Liver (tissue), 9 donors: ENCODE data around the gene ZNF544. TPM values are rescaled to one million over a fixed set of nuclear protein-coding genes. Genes with fewer than 3 reads are reported as not detected.

Source experiments
- DNase-seq: peaks from one replicate; pipeline ENCODE4 v3.0.0-alpha.2; 2017; ENCODE audit warnings: low spot score
- H3K27ac ChIP-seq, 2 donors: one replicate each; pipeline ENCODE4 v1.7.0; 2013; ENCODE audit warnings: inconsistent platforms in 2 of 2, low read length in 2 of 2, control low read depth in 1 of 2, low read depth in 1 of 2, mild to moderate bottlenecking in 1 of 2
- H3K27me3 ChIP-seq, 4 donors: one replicate each; pipeline versions ENCODE4 v1.6.1 to v1.7.0; 2013; ENCODE audit warnings: low read length in 3 of 4, inconsistent platforms in 1 of 4, mild to moderate bottlenecking in 1 of 4, moderate library complexity in 1 of 4; ENCODE audit not compliant: control insufficient read depth in 4 of 4, insufficient read depth in 4 of 4
- H3K36me3 ChIP-seq, 4 donors: one replicate each; pipeline versions ENCODE4 v1.6.1 to v1.7.0; 2013; ENCODE audit warnings: low read length in 3 of 4, mild to moderate bottlenecking in 3 of 4, low read depth in 1 of 4, moderate library complexity in 1 of 4; ENCODE audit not compliant: control insufficient read depth in 4 of 4, insufficient read depth in 3 of 4
- H3K4me1 ChIP-seq, 4 donors: one replicate each; pipeline versions ENCODE4 v1.6.1 to v1.7.0; 2013; ENCODE audit warnings: low read length in 3 of 4, mild to moderate bottlenecking in 3 of 4, moderate library complexity in 1 of 4; ENCODE audit not compliant: control insufficient read depth in 4 of 4, insufficient read depth in 4 of 4
- H3K4me3 ChIP-seq, 3 donors: one replicate each; pipeline versions ENCODE4 v1.6.1 to v1.7.0; 2013; ENCODE audit warnings: low read length in 3 of 3, control low read depth in 1 of 3, low read depth in 1 of 3, mild to moderate bottlenecking in 1 of 3
- H3K9ac ChIP-seq, 2 donors: one replicate each; pipeline ENCODE4 v1.7.0; 2013; ENCODE audit warnings: low read length in 2 of 2, mild to moderate bottlenecking in 2 of 2, moderate library complexity in 2 of 2, control low read depth in 1 of 2, low read depth in 1 of 2
- H3K9me3 ChIP-seq, 4 donors: one replicate each; pipeline versions ENCODE4 v1.6.1 to v1.7.0; 2013; ENCODE audit warnings: low read length in 3 of 4; ENCODE audit not compliant: control insufficient read depth in 4 of 4
- EGR1 ChIP-seq, 2 donors: IDR thresholded peaks; 2 replicates each; pipeline ENCODE4 v1.6.1; 2016 to 2018; ENCODE audit warnings: antibody characterized with exemption in 2 of 2, low read depth in 2 of 2
- FOXA1 ChIP-seq: IDR thresholded peaks from 2 replicates; pipeline ENCODE4 v1.6.1; 2016; ENCODE audit warnings: antibody characterized with exemption
- GABPA ChIP-seq, 2 donors: IDR thresholded peaks in 1 of 2; conservative IDR thresholded peaks in 1 of 2; 2 replicates each; pipeline ENCODE4 v1.6.1; 2016; ENCODE audit warnings: antibody characterized with exemption in 2 of 2, mild to moderate bottlenecking in 1 of 2, moderate library complexity in 1 of 2
- HNF4A ChIP-seq, 2 donors: conservative IDR thresholded peaks; 2 replicates each; pipeline ENCODE4 v1.6.1; 2016; ENCODE audit warnings: antibody characterized with exemption in 2 of 2, mild to moderate bottlenecking in 2 of 2
- JUND ChIP-seq, 2 donors: IDR thresholded peaks; 2 replicates each; pipeline ENCODE4 v1.6.1; 2016; ENCODE audit warnings: antibody characterized with exemption in 2 of 2
- NR2F2 ChIP-seq: IDR thresholded peaks from 2 replicates; pipeline ENCODE4 v1.6.1; 2016; ENCODE audit warnings: antibody characterized with exemption
- RAD21 ChIP-seq, 2 donors: IDR thresholded peaks; 2 replicates each; pipeline ENCODE4 v1.6.1; 2016; ENCODE audit warnings: antibody characterized with exemption in 2 of 2, mild to moderate bottlenecking in 2 of 2
- RXRA ChIP-seq, 2 donors: IDR thresholded peaks; 2 replicates each; pipeline ENCODE4 v1.6.1; 2017 to 2018; ENCODE audit warnings: antibody characterized with exemption in 2 of 2, mild to moderate bottlenecking in 1 of 2
- TAF1 ChIP-seq: conservative IDR thresholded peaks from 2 replicates; pipeline ENCODE4 v1.6.1; 2016; ENCODE audit warnings: antibody characterized with exemption, mild to moderate bottlenecking
- YY1 ChIP-seq: IDR thresholded peaks from 2 replicates; pipeline ENCODE4 v1.6.1; 2016; ENCODE audit warnings: antibody characterized with exemption, mild to moderate bottlenecking
- whole genome bisulfite sequencing: extraction: QIAGEN DNeasy Blood & Tissue Kit; methylation state at CpG from one replicate; pipeline ENCODE4 v1.1.7; 2013; 5-methylcytosine and 5-hydroxymethylcytosine counted together
- polyA plus RNA-seq, 2 donors: library from polyadenylated mRNA; stranded (reverse) in 1 of 2; unstranded in 1 of 2; fragments of 200-250 nt in 1 of 2; fragments of >200 nt in 1 of 2; fragmentation: Nextera tagmentation in 1 of 2; extraction: Ambion mirVana in 1 of 2; gene quantifications; one replicate each; pipeline versions ENCODE4 v1.2.1 to v1.2.3, GENCODE V29; 2013 to 2015
- total RNA-seq, 2 donors: library from RNA; depleted of rRNA; stranded (reverse); fragments of >200 nt; gene quantifications; one replicate each; pipeline ENCODE4 v1.2.3, GENCODE V29; 2014
- TF ChIP-seq, protein P1 (sequence below): fragments of 150-350 bp; IDR thresholded peaks from 2 replicates; pipeline ENCODE4 v1.5.1; 2017; ENCODE audit warnings: improper control_type of control experiment, low read depth, low read length; ENCODE audit not compliant: missing input control
- TF ChIP-seq, protein P2 (sequence below): IDR thresholded peaks from 2 replicates; pipeline ENCODE4 v1.6.1; 2016; ENCODE audit warnings: antibody characterized with exemption, mild to moderate bottlenecking
- TF ChIP-seq, protein P3 (sequence below): IDR thresholded peaks from 2 replicates; pipeline ENCODE4 v1.6.1; 2016; ENCODE audit warnings: antibody characterized with exemption
- donor health status: healthy.
- donor health status: healthy.
- donor health status: healthy.
- donor health status: healthy.
- donor health status: healthy.

ZNF544 gene
- total and polyA plus RNA-seq, 4 donors = 2.5 to 25.2 (median 11.3) TPM

DNA sequence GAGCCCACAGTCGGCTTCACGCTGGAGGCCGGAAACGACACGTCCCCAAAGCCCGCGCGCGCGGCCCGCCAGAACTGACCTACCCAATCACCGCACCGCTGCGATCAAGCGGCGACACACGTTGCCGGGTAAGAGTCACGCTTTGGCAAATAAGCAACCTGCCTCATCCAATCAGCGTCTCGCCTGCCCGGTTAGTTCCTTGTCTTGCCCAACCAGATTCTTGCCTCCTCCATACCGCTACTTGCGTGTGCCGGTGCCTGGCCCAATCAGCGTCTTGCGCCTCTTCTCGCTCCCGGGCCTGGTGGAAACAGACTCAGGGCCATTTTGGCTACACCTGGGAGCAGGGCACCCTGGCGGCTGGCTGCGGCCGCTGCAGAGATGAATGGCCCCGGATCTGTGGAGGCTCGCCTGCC, 11.6 kb upstream of the ZNF544 start:
- no peak for TF ChIP-seq FOXA1
- TF ChIP-seq, protein P1, sequence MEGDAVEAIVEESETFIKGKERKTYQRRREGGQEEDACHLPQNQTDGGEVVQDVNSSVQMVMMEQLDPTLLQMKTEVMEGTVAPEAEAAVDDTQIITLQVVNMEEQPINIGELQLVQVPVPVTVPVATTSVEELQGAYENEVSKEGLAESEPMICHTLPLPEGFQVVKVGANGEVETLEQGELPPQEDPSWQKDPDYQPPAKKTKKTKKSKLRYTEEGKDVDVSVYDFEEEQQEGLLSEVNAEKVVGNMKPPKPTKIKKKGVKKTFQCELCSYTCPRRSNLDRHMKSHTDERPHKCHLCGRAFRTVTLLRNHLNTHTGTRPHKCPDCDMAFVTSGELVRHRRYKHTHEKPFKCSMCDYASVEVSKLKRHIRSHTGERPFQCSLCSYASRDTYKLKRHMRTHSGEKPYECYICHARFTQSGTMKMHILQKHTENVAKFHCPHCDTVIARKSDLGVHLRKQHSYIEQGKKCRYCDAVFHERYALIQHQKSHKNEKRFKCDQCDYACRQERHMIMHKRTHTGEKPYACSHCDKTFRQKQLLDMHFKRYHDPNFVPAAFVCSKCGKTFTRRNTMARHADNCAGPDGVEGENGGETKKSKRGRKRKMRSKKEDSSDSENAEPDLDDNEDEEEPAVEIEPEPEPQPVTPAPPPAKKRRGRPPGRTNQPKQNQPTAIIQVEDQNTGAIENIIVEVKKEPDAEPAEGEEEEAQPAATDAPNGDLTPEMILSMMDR = no peak
- TF ChIP-seq GABPA (IDR thresholded peaks at IDR 0.05 in 1 of 2, conservative IDR thresholded peaks at IDR 0.05 in 1 of 2) = no peak
- TF ChIP-seq EGR1 (IDR thresholded peaks at IDR 0.05; ENCODE audit: low read depth in 2 of 2) = no peak
- no peak for TF ChIP-seq TAF1
- no peak for TF ChIP-seq YY1
- TF ChIP-seq, protein P2, sequence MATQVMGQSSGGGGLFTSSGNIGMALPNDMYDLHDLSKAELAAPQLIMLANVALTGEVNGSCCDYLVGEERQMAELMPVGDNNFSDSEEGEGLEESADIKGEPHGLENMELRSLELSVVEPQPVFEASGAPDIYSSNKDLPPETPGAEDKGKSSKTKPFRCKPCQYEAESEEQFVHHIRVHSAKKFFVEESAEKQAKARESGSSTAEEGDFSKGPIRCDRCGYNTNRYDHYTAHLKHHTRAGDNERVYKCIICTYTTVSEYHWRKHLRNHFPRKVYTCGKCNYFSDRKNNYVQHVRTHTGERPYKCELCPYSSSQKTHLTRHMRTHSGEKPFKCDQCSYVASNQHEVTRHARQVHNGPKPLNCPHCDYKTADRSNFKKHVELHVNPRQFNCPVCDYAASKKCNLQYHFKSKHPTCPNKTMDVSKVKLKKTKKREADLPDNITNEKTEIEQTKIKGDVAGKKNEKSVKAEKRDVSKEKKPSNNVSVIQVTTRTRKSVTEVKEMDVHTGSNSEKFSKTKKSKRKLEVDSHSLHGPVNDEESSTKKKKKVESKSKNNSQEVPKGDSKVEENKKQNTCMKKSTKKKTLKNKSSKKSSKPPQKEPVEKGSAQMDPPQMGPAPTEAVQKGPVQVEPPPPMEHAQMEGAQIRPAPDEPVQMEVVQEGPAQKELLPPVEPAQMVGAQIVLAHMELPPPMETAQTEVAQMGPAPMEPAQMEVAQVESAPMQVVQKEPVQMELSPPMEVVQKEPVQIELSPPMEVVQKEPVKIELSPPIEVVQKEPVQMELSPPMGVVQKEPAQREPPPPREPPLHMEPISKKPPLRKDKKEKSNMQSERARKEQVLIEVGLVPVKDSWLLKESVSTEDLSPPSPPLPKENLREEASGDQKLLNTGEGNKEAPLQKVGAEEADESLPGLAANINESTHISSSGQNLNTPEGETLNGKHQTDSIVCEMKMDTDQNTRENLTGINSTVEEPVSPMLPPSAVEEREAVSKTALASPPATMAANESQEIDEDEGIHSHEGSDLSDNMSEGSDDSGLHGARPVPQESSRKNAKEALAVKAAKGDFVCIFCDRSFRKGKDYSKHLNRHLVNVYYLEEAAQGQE = no peak
- TF ChIP-seq JUND (IDR thresholded peaks at IDR 0.05) = no peak
- Histone ChIP-seq H3K9ac (no peak overlapping the region), H3K27ac (no peak overlapping the region), H3K27me3 (no peaks in the 10 kb centered on the region), H3K4me3 (peak overlapping the region in 2 of 3 donors; percentile 0 to 59), H3K4me1 (no peaks in the 10 kb centered on the region), H3K9me3 (peaks cover 64 to 81% (median 66%) of the 10 kb centered on the region in 4 donors), H3K36me3 (peaks cover 8 to 19% (median 18%) of the 10 kb centered on the region in 4 donors)
- DNase-seq = no peak
- WGBS = 39% methylated on average over 34 of the region's 34 CpGs

DNA sequence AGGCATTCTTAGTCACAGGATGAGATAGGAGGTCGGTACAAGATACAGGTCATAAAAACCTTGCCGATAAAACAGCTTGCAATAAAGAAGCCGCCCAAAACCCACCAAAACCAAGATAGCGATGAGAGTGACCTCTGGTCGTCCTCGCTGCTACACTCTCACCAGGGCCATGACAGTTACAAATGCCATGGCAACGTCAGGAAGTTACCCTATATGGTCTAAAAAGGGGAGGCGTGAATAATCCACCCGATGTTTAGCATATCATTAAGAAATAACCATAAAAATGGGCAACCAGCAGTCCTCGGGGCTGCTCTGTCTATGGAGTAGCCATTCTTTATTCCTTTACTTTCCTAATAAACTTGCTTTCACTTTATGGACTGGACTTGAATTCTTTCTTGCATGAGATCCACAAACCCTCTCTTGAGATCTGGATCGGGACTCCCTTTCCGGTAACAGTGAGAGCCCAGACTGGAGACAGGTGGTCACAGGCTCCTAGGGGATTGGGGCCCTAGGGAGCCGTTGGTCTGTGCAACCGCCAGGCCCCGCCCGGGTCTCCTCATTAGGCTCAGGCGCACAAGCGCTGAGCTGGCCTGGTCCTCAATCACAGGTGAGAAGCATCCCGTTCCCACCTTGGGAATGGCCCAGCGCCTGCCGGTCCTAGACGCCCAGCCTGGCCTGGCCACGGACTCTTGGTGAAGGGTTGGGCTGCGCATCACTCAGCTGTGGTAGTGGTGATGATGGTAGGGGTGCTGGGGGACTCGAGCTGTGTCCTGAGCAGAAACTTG, 10.9 kb upstream of the ZNF544 start:
- DNase-seq = no peak
- no peak for TF ChIP-seq GABPA (IDR thresholded peaks at IDR 0.05 in 1 of 2, conservative IDR thresholded peaks at IDR 0.05 in 1 of 2)
- no peak for TF ChIP-seq TAF1
- no peak for TF ChIP-seq YY1
- TF ChIP-seq NR2F2 = no peak
- TF ChIP-seq, protein P3, sequence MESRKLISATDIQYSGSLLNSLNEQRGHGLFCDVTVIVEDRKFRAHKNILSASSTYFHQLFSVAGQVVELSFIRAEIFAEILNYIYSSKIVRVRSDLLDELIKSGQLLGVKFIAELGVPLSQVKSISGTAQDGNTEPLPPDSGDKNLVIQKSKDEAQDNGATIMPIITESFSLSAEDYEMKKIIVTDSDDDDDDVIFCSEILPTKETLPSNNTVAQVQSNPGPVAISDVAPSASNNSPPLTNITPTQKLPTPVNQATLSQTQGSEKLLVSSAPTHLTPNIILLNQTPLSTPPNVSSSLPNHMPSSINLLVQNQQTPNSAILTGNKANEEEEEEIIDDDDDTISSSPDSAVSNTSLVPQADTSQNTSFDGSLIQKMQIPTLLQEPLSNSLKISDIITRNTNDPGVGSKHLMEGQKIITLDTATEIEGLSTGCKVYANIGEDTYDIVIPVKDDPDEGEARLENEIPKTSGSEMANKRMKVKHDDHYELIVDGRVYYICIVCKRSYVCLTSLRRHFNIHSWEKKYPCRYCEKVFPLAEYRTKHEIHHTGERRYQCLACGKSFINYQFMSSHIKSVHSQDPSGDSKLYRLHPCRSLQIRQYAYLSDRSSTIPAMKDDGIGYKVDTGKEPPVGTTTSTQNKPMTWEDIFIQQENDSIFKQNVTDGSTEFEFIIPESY = no peak
- no peak for TF ChIP-seq HNF4A (conservative IDR thresholded peaks at IDR 0.05)
- no peak for TF ChIP-seq RAD21 (IDR thresholded peaks at IDR 0.05)
- TF ChIP-seq EGR1 (IDR thresholded peaks at IDR 0.05; ENCODE audit: low read depth in 2 of 2) = no peak
- TF ChIP-seq RXRA (IDR thresholded peaks at IDR 0.05) = no peak
- H3K36me3 ChIP-seq = peaks cover 2 to 12% (median 10%) of the 10 kb centered on the region in 4 donors
- no peaks in the 10 kb centered on the region for H3K4me1 ChIP-seq
- no peaks in the 10 kb centered on the region for H3K27me3 ChIP-seq
- 93% methylated on average over 25 of the region's 25 CpGs for WGBS
- peaks cover 57 to 76% (median 61%) of the 10 kb centered on the region in 4 donors for H3K9me3 ChIP-seq
- H3K27ac ChIP-seq = no peak overlapping the region
- H3K4me3 ChIP-seq = peak overlapping the region in 2 of 3 donors; percentile 47 to 49
- no peak overlapping the region for H3K9ac ChIP-seq
